Lower leg skin (tissue), 4 donors: Measurements from ENCODE around the gene ARRDC2. TPM values are rescaled to one million over a fixed set of nuclear protein-coding genes. Genes with fewer than 3 reads are reported as not detected.

ENCODE experiments used
- DNase-seq, 2 donors: peaks; one replicate each; pipeline ENCODE4 v3.0.0-alpha.2; 2019; ENCODE audit warnings: low spot score in 2 of 2
- H3K4me3 ChIP-seq: fragments of 200-600 bp; sonication (generic); 2 replicates; pipeline ENCODE4 v1.5.1; 2017; ENCODE audit warnings: mild to moderate bottlenecking, low read depth; ENCODE audit not compliant: poor library complexity, severe bottlenecking
- POLR2A ChIP-seq, 2 donors: fragments of 450-650 bp; IDR thresholded peaks; one replicate each; pipeline ENCODE4 v1.6.1; 2016 to 2017; ENCODE audit warnings: antibody characterized with exemption in 2 of 2, mild to moderate bottlenecking in 1 of 2, moderate library complexity in 1 of 2
- WGBS, 2 donors: methylation state at CpG; one replicate each; pipeline ENCODE4 v1.1.5; 2018; 5-methylcytosine and 5-hydroxymethylcytosine counted together
- intact Hi-C: fragments of 100-400 bp; cut with DNase I; formaldehyde crosslinking; loops from one replicate; pipeline ENCODE4 v1.15.0; 2023; ENCODE audit warnings: low total_unique reads
- total RNA-seq, 4 donors: library from RNA; depleted of rRNA; stranded (reverse); fragments of >200 nt; gene quantifications; one replicate each; pipeline ENCODE4 v1.1.0, GENCODE V29; 2016
- TF ChIP-seq, protein P1 (sequence below), 3 donors: fragments of 450-650 bp; IDR thresholded peaks; one replicate each; pipeline ENCODE4 v1.5.1; 2016; ENCODE audit warnings: antibody characterized with exemption in 3 of 3, mild to moderate bottlenecking in 3 of 3, moderate library complexity in 2 of 3

ARRDC2 gene
- total RNA-seq, 4 donors from 2014 or later = 54.1 to 92.8 (median 73.5) TPM

DNA sequence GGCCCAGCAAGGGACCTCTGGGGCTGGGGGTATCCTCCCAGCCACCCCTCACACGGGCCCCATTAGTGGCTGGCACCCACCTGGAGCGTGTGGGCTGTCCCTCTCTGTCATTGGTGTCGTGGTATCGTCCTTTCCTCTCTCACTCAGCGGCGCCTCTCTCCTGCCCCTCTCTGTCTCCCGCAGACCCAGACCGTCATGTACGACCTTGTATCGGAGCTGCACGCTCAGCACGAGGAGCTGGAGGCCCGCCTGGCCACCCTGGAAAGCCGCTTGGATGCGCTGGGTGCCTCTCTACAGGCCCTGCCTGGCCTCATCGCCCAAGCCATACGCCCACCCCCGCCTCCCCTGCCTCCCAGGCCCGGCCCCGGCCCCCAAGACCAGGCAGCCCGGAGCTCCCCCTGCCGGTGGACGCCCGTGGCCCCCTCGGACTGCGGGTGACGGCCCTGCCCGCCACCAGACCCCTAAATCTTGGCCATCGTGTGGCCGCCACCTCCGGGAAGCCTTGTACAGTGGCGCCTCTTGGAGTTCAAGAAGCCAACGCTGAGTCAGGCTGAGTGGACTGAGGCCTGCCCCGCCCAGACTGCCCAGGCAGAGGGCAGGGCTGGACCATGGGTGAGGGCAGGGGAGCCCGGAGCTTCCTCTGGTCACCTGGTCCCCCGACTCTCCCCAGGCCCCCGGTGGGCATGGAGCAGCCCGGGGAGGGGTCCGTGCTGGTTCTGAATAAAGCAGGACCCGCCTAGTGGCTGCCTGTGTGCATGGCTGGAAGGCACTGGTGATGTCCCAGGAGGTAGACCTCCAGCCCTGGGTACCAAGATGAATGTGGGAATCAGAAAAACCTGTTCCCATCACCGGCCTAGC is 9.8 kb upstream of the ARRDC2 start:
- DNase-seq = no peak
- WGBS, 2 donors = 61 to 64% methylated on average over 26 to 41 of the region's 41 CpGs
- no peak for TF ChIP-seq POLR2A (IDR thresholded peaks at IDR 0.05)
- TF ChIP-seq, protein P1, sequence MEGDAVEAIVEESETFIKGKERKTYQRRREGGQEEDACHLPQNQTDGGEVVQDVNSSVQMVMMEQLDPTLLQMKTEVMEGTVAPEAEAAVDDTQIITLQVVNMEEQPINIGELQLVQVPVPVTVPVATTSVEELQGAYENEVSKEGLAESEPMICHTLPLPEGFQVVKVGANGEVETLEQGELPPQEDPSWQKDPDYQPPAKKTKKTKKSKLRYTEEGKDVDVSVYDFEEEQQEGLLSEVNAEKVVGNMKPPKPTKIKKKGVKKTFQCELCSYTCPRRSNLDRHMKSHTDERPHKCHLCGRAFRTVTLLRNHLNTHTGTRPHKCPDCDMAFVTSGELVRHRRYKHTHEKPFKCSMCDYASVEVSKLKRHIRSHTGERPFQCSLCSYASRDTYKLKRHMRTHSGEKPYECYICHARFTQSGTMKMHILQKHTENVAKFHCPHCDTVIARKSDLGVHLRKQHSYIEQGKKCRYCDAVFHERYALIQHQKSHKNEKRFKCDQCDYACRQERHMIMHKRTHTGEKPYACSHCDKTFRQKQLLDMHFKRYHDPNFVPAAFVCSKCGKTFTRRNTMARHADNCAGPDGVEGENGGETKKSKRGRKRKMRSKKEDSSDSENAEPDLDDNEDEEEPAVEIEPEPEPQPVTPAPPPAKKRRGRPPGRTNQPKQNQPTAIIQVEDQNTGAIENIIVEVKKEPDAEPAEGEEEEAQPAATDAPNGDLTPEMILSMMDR (IDR thresholded peaks at IDR 0.05) = no peak
- no peak overlapping the region for H3K4me3 ChIP-seq
- intact Hi-C loops = no loop called here

- 78 to 79% methylated on average over 5 of the region's 5 CpGs for WGBS, 2 donors
- H3K4me3 ChIP-seq = no peak overlapping the region
- TF ChIP-seq, protein P1 (IDR thresholded peaks at IDR 0.05) = no peak
- no peak for TF ChIP-seq POLR2A (IDR thresholded peaks at IDR 0.05)
- intact Hi-C loops = no loop called here
- DNase-seq = no peak
Observed at GRCh38 chr19:17998827-17999150, 9.2 kb upstream of the ARRDC2 start.

- 79 to 88% methylated on average over 21 of the region's 21 CpGs for WGBS, 2 donors
- TF ChIP-seq, protein P1 (IDR thresholded peaks at IDR 0.05) = no peak
- no peak for TF ChIP-seq POLR2A (IDR thresholded peaks at IDR 0.05)
- H3K4me3 ChIP-seq = no peak overlapping the region
- DNase-seq = no peak
- intact Hi-C loops = no loop called here
Observed at GRCh38 chr19:17999684-18000479, 8.1 kb upstream of the ARRDC2 start.

GRCh38 chr19:18000480-18000914 is 7.5 kb upstream of the ARRDC2 start:
- WGBS, 2 donors = 24 to 39% methylated on average over 17 of the region's 17 CpGs
- H3K4me3 ChIP-seq = peak overlapping the region; percentile 50
- intact Hi-C loops = no loop called here
- TF ChIP-seq POLR2A (IDR thresholded peaks at IDR 0.05) = no peak
- TF ChIP-seq, protein P1 (IDR thresholded peaks at IDR 0.05) = no peak
- no peak for DNase-seq

DNA sequence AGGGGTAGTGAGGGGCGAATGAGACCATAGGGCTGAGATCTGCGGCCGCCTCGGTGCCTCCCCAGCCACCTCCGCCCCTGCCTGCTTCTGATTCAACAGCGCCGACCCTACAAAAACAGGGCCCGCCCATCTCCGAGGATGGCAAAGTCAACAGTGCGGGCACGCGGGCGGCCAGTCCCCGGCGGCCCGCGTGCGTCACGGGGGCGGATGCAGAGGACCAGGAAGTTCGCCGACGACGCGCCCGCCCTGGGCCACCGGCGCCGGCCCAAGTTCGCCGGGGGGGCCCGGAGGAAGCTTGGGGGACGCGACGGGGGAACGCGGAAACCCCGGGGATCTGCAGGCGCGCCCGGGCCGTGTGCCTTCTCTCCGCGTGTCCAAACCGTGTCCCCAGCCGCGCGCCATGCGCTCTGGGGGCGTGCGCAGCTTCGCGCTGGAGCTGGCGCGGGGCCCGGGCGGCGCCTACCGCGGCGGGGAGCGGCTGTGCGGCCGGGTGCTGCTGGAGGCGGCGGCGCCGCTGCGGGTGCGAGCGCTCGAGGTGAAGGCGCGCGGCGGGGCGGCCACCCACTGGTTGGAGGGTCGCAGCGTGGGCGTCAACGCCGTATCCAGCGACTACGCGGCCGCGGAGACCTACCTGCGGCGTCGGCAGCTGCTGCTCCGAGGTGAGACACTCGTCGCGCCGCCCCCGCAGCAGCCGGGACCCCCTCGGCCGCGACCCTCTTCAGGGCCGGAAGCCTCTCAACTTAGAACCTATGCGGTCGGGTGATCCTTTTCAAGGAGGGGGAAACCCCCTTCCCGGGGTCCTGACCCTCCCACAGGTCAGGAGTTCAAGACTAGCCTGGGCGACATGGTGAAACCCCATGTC is 6.8 kb upstream of the ARRDC2 start:
- H3K4me3 ChIP-seq = peak overlapping the region; percentile 50
- intact Hi-C loops = no loop called here
- DNase-seq = peak; percentile 91 to 98
- WGBS, 2 donors = 1 to 2% methylated on average over 41 to 61 of the region's 105 CpGs
- TF ChIP-seq POLR2A (IDR thresholded peaks at IDR 0.05) = peak in 1 of 2 donors; percentile 40
- TF ChIP-seq, protein P1 (IDR thresholded peaks at IDR 0.05) = no peak
